ENCODE results near the gene ABHD14A.
"Not testable (repeated sequence)": the region's sequence is repeated elsewhere in the genome, so short reads cannot be mapped to it uniquely, and the experiment has no call there.

The ABHD14A gene

GRCh38 chr3:51993657-51994056 lies 18.8 kb downstream of the ABHD14A start:
- not testable (repeated sequence) for DNase-seq (ENCODE audit: low read depth in 2 of 2, low spot score in 1 of 2)

- DNase-seq (ENCODE audit: low read depth in 2 of 2, low spot score in 1 of 2), result no peak
These were observed 19.7 kb downstream of the ABHD14A start for GRCh38 chr3:51994530-51994929.

DNA sequence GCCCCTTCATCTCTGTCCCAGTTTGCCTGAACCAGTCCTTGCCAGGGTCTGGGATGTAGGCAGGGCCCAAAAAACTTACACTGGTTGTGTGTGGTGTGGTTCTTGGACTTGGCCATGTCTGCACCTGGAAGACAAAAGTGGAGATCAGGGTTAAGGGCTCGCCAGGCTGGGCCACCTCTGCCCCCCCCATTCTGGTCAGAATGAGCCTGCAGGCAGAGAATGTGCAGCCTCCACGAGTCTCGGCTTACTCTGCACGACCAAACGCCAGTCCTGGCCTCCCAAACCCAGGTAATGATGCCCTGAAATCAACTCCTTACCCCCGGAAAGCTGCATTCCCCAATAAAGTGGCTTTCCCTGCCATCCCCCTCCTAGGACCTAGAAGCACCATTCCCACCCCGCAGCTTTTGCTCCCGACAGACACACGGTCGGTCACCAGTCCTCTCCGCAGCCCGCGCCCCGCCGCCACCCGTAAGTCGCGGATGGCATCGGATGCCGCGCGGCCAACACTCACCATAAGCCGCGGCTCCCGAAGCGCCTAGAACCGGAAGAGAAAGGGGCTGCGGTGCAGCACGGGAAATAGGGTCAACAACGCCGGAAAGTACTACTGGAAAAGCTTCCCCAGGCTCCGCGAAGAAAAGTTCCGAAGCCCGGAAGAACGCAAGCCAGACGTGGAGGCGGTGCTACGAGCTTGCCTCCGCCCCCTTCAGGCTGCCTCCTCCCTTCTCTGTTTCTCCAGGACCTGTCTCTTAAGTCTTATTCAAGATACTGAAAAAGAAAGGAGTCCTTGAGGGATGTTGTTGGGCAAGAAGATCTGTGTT lies 20.7 kb downstream of the ABHD14A start, which contains the start of gene RPL29:
TSS of gene RPL29 (minus strand) at position 550 of the 818 bp plus-strand sequence. CDS start at position 116, 434 bp downstream.
- DNase-seq (ENCODE audit: low read depth in 2 of 2, low spot score in 1 of 2), result peak; percentile 73 to 82

GRCh38 chr3:51997172-51997571 lies 22.3 kb downstream of the ABHD14A start:
- no peak for DNase-seq (ENCODE audit: low read depth in 2 of 2, low spot score in 1 of 2)

DNA sequence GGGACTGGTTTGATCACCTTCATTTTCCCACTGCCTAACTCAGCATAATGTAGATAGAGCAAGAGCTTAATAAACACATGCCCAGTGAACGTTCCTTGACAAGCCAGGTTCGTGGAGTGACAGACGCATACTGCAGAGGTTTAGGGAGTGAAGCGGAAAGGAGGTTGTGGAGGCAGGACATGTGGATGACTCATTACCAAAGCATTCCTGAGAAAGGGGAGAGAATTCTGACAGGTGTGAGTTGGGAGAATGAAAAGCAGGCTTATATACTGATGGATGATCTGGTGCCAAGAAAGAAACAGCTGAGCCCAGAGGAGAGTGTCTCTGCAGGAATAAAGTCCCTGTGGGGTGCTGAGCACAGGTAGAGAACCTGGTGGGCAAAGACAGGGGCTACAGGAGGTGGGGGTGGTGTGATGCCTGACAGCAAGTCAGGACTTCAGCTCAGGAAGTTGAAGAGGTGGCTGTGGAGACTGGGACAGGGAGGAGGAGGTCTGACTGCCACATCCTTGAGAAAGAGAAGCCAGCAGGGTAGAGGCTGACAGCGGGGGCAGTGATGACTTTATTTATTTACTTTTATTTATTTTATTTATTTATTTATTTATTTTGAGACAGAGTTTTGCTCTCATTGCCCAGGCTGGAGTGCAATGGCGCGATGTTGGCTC lies 23.2 kb downstream of the ABHD14A start:
- no peak for DNase-seq (ENCODE audit: low read depth in 2 of 2, low spot score in 1 of 2)

DNA sequence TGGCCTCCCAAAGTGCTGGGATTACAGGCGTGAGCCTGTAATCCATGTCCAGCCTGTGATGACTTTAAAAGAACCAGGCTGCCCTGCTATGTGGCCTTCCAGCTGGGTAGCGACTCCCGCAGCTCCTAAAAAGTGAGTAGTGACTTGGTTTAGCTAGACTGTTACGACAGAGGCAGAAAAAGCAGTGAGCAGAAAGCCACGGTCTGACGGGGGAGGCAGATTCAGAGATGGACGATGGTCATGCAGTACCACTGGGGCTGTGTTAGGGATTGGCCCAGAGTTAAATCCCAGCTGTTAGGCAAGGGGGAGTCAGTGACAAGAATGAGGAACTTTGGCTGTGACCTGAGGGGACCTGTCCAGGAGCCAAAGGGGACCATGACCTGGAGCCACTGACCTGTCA lies 23.9 kb downstream of the ABHD14A start:
- no peak for DNase-seq (ENCODE audit: low read depth in 2 of 2, low spot score in 1 of 2)

- no peak for DNase-seq (ENCODE audit: low read depth in 2 of 2, low spot score in 1 of 2)
These were observed 25.0 kb downstream of the ABHD14A start for GRCh38 chr3:51999846-52000245.

DNA sequence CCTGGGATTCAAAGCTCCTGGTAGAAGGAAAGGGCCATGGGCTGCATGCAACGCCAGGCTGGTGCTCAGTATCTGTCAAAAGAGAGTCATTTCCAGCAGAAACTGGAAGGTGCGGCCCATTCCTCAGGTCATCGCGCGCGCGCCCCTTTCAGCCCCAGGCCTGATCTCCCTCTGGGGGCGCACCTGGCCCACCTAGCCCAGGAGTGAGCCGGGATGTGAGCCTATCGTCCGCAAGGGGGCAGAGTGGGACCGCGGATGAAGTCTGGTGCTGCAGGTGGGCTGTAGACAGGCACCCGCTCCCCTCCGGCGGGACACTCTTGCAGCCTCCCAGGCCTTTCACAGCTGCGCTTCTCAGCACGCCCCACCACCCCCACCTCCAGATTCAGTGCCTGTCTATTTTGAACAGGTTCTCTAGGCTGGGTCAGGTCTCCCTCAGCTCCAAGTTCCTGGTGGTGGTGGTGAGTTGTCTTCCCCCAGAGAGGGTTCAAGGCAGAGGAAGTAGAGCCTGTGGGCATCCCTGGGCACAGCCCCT lies 26.6 kb downstream of the ABHD14A start:
- peak; percentile 74 to 77 for DNase-seq (ENCODE audit: low read depth in 2 of 2, low spot score in 1 of 2)

DNA sequence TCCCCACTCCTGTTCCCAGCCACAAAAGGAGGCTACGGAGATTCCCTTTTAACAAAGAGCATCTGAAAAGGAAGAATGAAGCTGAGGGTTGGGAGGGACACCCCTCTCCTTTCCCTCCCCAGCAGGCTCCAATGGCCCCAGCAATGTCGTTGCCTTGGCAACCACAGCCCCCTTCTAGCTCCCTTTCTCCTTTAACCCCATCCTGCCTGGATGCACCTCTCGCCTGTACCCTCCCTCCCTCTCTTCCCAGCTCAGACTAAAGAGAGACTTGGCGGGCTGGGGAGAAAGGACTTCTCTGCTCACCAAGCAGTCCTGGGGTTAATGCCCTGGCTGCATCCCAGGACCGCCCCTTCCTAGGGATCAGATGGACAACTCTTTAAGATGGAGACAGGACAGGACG lies 27.9 kb downstream of the ABHD14A start:
- DNase-seq (ENCODE audit: low read depth in 2 of 2, low spot score in 1 of 2), result no peak

- no peak for DNase-seq (ENCODE audit: low read depth in 2 of 2, low spot score in 1 of 2)
These were observed 29.4 kb downstream of the ABHD14A start for GRCh38 chr3:52004163-52004787.

- no peak for DNase-seq (ENCODE audit: low read depth in 2 of 2, low spot score in 1 of 2)
These were observed 30.1 kb downstream of the ABHD14A start for GRCh38 chr3:52004906-52005395.

DNA sequence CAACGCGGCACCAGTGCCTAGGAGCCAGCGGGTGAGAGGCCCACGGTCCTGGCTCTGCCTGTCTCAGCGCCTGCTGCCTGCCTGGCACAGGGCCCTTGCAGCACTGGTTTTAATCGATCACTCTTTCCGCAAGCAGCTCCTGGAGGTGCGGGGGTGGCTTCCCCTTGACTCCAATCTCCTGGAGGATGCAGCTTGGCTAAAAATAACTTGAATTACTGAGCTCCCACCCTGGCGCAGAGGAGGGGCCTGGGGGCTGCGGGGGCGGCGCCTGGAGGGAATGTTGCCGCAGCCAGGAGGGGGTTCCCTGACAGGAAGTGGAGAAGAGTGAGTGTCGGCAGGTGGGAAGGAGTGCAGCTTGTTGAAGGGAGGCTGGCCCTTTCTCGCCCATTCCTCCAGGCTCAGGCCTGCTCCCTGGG lies 30.7 kb downstream of the ABHD14A start:
- DNase-seq (ENCODE audit: low read depth in 2 of 2, low spot score in 1 of 2), result no peak

DNA sequence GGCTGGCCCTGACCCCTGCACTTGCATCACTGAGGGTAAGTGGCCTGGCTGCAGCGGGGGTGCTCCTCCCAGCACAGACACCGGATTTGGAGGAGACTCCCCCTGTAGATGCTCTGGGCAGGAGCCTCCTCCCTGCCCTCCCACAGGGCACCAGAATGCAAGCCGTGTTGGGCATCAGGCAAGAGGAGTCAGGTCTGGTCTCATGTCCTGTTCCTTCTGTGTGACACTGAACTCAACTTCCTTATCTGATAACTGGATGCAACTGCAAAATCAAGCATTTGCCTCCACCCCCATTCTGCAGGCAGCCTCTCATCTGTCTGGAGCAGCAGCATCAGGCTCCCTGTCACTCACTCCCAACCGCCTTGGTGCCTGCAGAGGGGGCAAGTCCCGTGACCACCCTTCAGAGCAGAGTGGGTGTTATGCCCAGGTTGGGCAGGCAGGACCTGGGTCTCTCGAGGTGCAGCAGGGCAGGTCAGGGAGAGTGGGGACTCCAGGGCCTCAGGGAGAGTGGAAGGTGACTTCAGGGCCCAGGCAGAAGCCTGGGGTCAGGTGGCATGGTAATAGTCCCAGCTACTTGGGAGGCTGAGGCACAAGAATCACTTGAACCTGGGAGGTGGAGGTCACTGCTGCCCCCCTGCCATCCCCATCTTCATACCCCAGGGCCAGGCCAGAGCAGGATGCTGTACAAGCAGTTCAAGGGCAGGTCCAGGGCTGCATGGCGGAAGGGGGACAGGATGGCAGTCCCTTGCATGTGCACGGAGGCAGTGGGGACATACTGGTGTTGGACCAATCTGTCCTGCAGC lies 31.4 kb downstream of the ABHD14A start:
- DNase-seq (ENCODE audit: low read depth in 2 of 2, low spot score in 1 of 2), result no peak

DNA sequence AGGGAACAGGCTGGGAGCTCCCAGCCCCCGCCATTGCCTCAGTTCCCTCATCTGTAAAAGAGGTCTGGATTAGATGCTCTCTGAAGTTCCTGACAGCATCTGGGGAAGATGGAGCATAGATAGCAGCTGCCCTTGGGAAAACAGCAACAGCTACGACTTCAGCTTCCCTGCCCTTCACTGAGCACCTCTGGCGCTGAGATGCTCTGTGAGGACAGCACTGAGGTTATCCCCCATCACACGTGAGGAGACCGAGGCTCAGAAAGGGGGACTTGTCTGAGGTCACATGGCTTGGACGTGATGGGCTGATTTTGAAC lies 31.9 kb downstream of the ABHD14A start:
- DNase-seq (ENCODE audit: low read depth in 2 of 2, low spot score in 1 of 2), result no peak

DNA sequence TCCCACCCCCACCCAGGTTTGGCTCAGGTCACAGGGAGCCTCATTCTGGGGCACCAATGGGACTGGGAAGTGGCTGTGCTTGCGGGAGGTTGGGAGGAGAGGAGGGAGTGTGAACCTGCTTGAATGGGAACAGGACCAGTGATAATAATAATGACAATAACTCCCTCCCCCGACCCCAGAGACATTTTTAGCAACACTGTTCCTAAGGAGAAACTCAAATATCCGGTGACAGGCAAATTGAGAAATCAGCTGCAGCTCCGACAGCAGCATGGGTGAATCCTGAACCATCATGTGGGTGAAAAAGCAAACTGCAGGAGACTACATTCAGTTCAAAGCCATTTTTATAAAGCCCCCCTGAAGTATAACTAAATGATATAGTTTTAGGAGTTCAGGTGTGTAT lies 32.4 kb downstream of the ABHD14A start:
- DNase-seq (ENCODE audit: low read depth in 2 of 2, low spot score in 1 of 2), result no peak

DNA sequence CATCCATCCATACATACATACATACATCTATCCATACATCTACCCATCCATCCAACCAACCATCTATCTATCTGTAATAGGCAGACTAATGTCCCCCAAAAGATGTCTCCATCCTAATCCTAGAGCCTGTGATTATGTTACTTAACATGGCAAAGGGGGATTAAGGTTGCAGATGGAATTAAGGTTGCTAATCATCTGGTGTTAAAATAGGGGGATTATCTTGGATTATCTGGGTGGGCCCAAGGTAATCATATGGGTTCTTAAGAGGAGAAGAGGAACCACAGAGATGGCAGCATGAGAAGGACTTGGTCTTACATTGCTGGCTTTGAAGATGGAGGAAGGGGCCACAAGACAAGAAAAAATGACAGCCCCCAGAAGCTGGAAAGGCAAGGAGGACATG lies 35.6 kb downstream of the ABHD14A start:
- no peak for DNase-seq (ENCODE audit: low read depth in 2 of 2, low spot score in 1 of 2)

DNA sequence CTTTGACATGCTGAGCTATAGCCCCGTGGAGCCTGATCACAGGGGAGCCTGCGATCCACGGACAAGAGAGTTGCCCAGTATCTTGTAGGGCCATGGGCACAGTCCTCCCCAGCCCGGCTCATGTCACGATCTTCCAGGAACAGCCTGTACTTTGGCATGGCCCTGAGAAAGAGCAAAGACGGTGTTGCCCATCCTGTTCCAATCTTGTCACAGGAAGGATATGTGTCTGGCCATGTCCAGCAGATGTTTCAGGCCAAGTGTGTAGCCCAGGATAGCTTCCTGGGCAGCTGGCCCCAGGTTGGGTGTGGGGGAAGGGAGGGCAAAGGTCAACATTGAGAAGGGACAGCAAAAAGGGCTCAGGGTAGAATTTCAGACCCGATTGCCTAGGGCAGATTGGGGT lies 37.8 kb downstream of the ABHD14A start:
- DNase-seq (ENCODE audit: low read depth in 2 of 2, low spot score in 1 of 2), result no peak

DNA sequence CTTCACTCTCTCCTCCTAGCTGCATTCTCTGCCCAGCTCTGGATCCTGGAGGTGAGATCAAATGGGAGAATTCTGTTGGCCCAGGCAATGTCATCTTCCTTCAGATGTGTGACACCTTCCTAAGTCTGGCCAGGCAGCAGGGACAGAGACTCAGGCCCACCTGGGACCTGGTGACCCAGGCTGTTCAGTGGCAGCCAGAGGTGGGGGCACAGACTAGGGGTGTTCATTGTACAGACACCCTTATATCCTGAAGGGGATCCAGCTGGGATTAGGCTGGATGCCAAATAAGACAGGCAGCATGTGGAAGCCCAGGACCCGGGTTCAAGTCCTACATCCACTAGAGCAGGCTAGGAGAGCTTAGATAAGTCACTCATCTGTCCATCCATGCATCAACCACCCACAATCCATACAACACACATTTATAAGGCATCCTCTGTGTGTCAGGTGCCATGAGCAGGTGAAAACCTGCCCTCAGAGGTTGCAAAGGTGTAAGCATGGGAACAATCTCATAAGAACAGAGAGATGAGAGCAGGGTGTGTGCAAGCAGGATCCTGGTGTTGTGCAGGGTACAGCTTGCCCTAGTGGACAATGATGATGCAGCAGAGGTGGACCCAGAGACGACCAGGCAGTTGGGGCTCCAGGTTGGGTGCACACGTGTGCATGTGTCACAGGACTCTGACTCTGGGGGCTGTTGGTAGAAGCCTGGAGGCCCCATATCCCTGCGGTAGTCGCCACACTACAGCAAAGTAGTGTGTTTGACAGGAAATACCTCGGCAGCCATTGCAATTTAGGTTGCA lies 39.1 kb downstream of the ABHD14A start:
- DNase-seq (ENCODE audit: low read depth in 2 of 2, low spot score in 1 of 2), result no peak

- no peak for DNase-seq (ENCODE audit: low read depth in 2 of 2, low spot score in 1 of 2)
These were observed 39.7 kb downstream of the ABHD14A start for GRCh38 chr3:52014613-52015012.
